Cardiac septum (tissue), 1 donor: ENCODE data around the gene STARD8. TPM values are rescaled to one million over a fixed set of nuclear protein-coding genes. Genes with fewer than 3 reads are reported as not detected.
"Not testable (repeated sequence)": the region's sequence is repeated elsewhere in the genome, so short reads cannot be mapped to it uniquely, and the experiment has no call there.

ENCODE experiments used
- DNase-seq: peaks from one replicate; pipeline ENCODE4 v3.0.0-alpha.2; 2020; ENCODE audit warnings: low spot score
- intact Hi-C: fragments of 100-400 bp; cut with DNase I; formaldehyde crosslinking; loops from one replicate; pipeline ENCODE4 v1.14.0; 2022
- total RNA-seq: library from RNA; stranded (reverse); fragmentation: NEBNext Ultra II Directional; extraction: Animal tissue kit (Norgen Biotek cat#: 25700); gene quantifications from one replicate; pipeline ENCODE4 v1.2.1, GENCODE V29; 2021
- donor health status: DM: no; HTN: no; CAD: no.

The STARD8 gene
- total RNA-seq, 1 donor from 2014 or later: 6.5 TPM

GRCh38 chrX:68652326-68653170 lies 5.1 kb downstream of the STARD8 start:
- DNase-seq: no peak
- intact Hi-C loops: no loop called here

- no peak for DNase-seq
- intact Hi-C loops: no loop called here
These were observed 7.2 kb downstream of the STARD8 start for GRCh38 chrX:68654693-68655092.

- DNase-seq, intact Hi-C loops: not testable (repeated sequence)
These were observed 9.0 kb downstream of the STARD8 start for GRCh38 chrX:68656473-68656872.

GRCh38 chrX:68658530-68658929 lies 11.1 kb downstream of the STARD8 start:
- intact Hi-C loops: no loop called here
- DNase-seq: no peak

GRCh38 chrX:68659385-68659784 lies 11.9 kb downstream of the STARD8 start:
- intact Hi-C loops: no loop called here
- no peak for DNase-seq

GRCh38 chrX:68659786-68660185 lies 12.3 kb downstream of the STARD8 start:
- DNase-seq: no peak
- intact Hi-C loops: no loop called here

- intact Hi-C loops: no loop called here
- no peak for DNase-seq
These were observed 13.3 kb downstream of the STARD8 start for GRCh38 chrX:68660746-68661145.

- intact Hi-C loops: no loop called here
These were observed 18.0 kb downstream of the STARD8 start for GRCh38 chrX:68665502-68665901.

GRCh38 chrX:68666580-68666979 lies 19.1 kb downstream of the STARD8 start:
- intact Hi-C loops: no loop called here
- DNase-seq: no peak

More at GRCh38 chrX:68665502-68665901, 18.0 kb downstream of the STARD8 start:
- DNase-seq: no peak

GRCh38 chrX:68669094-68669860 lies 21.8 kb downstream of the STARD8 start:
- intact Hi-C loops: no loop called here
- no peak for DNase-seq

- intact Hi-C loops: no loop called here
- DNase-seq: no peak
These were observed 22.4 kb downstream of the STARD8 start for GRCh38 chrX:68669871-68670270.

- no peak for DNase-seq
- intact Hi-C loops: no loop called here
These were observed 23.8 kb downstream of the STARD8 start for GRCh38 chrX:68671221-68671620.

GRCh38 chrX:68672581-68673318 lies 25.3 kb downstream of the STARD8 start:
- DNase-seq: no peak
- intact Hi-C loops: no loop called here

- intact Hi-C loops: no loop called here
- no peak for DNase-seq
These were observed 28.1 kb downstream of the STARD8 start for GRCh38 chrX:68675571-68675970.

GRCh38 chrX:68676335-68676734 lies 28.9 kb downstream of the STARD8 start:
- intact Hi-C loops: no loop called here

GRCh38 chrX:68677998-68678397 lies 30.5 kb downstream of the STARD8 start:
- DNase-seq: no peak
- intact Hi-C loops: no loop called here

More at GRCh38 chrX:68676335-68676734, 28.9 kb downstream of the STARD8 start:
- DNase-seq: no peak

GRCh38 chrX:68681443-68681941 lies 34.0 kb downstream of the STARD8 start:
- no peak for DNase-seq
- intact Hi-C loops: no loop called here

- intact Hi-C loops: no loop called here
These were observed 35.3 kb downstream of the STARD8 start for GRCh38 chrX:68682790-68683189.

GRCh38 chrX:68683580-68683979 lies 36.1 kb downstream of the STARD8 start:
- intact Hi-C loops: no loop called here
- no peak for DNase-seq

More at GRCh38 chrX:68682790-68683189, 35.3 kb downstream of the STARD8 start:
- DNase-seq: no peak
